HG02678 (cell line): ENCODE data around the gene OR52K1.

Source experiments
- ATAC-seq: cut with Tn5 transposase; IDR thresholded peaks from one replicate; pipeline ENCODE4 v1.9.1; 2021; ENCODE audit warnings: mild to moderate bottlenecking, moderate library complexity; ENCODE audit not compliant: unreplicated experiment

OR52K1 gene

GRCh38 chr11:4482445-4482844, at the start of gene OR52K1:
TSS of gene OR52K1 (plus strand) at chr11:4482646. CDS start at chr11:4488901, 6,255 bp downstream.
- no peak for ATAC-seq

- ATAC-seq: no peak
Measured at GRCh38 chr11:4433856-4434255, 48.6 kb upstream of the OR52K1 start.

GRCh38 chr11:4436411-4436810, 46.0 kb upstream of the OR52K1 start:
- ATAC-seq: no peak

GRCh38 chr11:4441515-4441914, 40.9 kb upstream of the OR52K1 start:
- no peak for ATAC-seq

- no peak for ATAC-seq
Measured at GRCh38 chr11:4443232-4443891, 39.1 kb upstream of the OR52K1 start.

GRCh38 chr11:4448995-4449394, 33.5 kb upstream of the OR52K1 start, which contains the start of gene OR52K2:
TSS of gene OR52K2 (plus strand) at chr11:4449295. CDS start at chr11:4449340, 45 bp downstream.
- ATAC-seq: no peak

GRCh38 chr11:4453118-4453517, 29.3 kb upstream of the OR52K1 start:
- no peak for ATAC-seq

GRCh38 chr11:4454021-4454420, 28.4 kb upstream of the OR52K1 start:
- ATAC-seq: no peak

GRCh38 chr11:4455419-4455818, 27.0 kb upstream of the OR52K1 start:
- no peak for ATAC-seq

- ATAC-seq: peak; percentile 95
Measured at GRCh38 chr11:4459500-4459899, 22.9 kb upstream of the OR52K1 start.

- no peak for ATAC-seq
Measured at GRCh38 chr11:4460151-4460550, 22.3 kb upstream of the OR52K1 start.

GRCh38 chr11:4464216-4465159, 18.0 kb upstream of the OR52K1 start:
- ATAC-seq: no peak

GRCh38 chr11:4465407-4465806, 17.0 kb upstream of the OR52K1 start:
- ATAC-seq: no peak

GRCh38 chr11:4466131-4466870, 16.1 kb upstream of the OR52K1 start:
- ATAC-seq: no peak

- peak; percentile 67 for ATAC-seq
Measured at GRCh38 chr11:4466871-4467442, 15.5 kb upstream of the OR52K1 start.

- ATAC-seq: peak; percentile 52
Measured at GRCh38 chr11:4467811-4468606, 14.4 kb upstream of the OR52K1 start.

GRCh38 chr11:4479644-4480043, 2.8 kb upstream of the OR52K1 start:
- ATAC-seq: no peak

- ATAC-seq: no peak
Measured at GRCh38 chr11:4480577-4481239, 1.7 kb upstream of the OR52K1 start.

GRCh38 chr11:4481240-4481582, 1.2 kb upstream of the OR52K1 start:
- ATAC-seq: no peak

- no peak for ATAC-seq
Measured at GRCh38 chr11:4484310-4484709, 1.9 kb downstream of the OR52K1 start.
